Fibroblast of lung (primary cell): ENCODE measurements around the gene ZNF423.

Experiments used
- CTCF ChIP-seq, 2 donors: IDR thresholded peaks in 1 of 2; conservative IDR thresholded peaks in 1 of 2; 1 replicate in 1 of 2; 2 replicates in 1 of 2; pipeline ENCODE4 v1.5.1; 2011 to 2012; ENCODE audit warnings: low read length in 2 of 2, control low read depth in 1 of 2, inconsistent platforms in 1 of 2, low read depth in 1 of 2, mild to moderate bottlenecking in 1 of 2
- EZH2 ChIP-seq: IDR thresholded peaks from 2 replicates; pipeline ENCODE4 v1.5.1; 2012; ENCODE audit warnings: low read length, control low read depth, mild to moderate bottlenecking; ENCODE audit errors: missing control alignments

- TF ChIP-seq CTCF (conservative IDR thresholded peaks at IDR 0.05 in 1 of 2, IDR thresholded peaks at IDR 0.05 in 1 of 2; ENCODE audit: low read depth in 1 of 2, low read length in 2 of 2), result no peak
- TF ChIP-seq EZH2, result no peak
Measured at GRCh38 chr16:49695782-49696413, 160.0 kb downstream of the ZNF423 start.
